ENCODE data around the gene EEF1G. TPM values are rescaled to one million over a fixed set of nuclear protein-coding genes. Genes with fewer than 3 reads are reported as not detected.
A peak's percentile ranks its signal among the peaks of the same experiment; 100 is the strongest.

Gene EEF1G
- total and polyA plus RNA-seq, 9 of the 15 experiments (the other 6 are each of a cell fraction or from before 2014, with no cell fraction given): 985 to 2,349 (median 2,035) TPM

GRCh38 chr11:62539238-62539925 lies 34.3 kb downstream of the EEF1G start:
- CTCF ChIA-PET (ENCODE audit: low intra/inter-chr PET ratio): no interaction called here
- H4K20me1 ChIP-seq (replicated peaks; ENCODE audit: control insufficient read depth, insufficient read depth, low read length): no peaks in the 10 kb centered on the region; the same call in 1 of the 2 replicates
- ATAC-seq: no peak
- peaks cover 59 to 60% of the 10 kb centered on the region in 2 experiments for H3K4me1 ChIP-seq (replicated peaks in 1 of 2; ENCODE audit: control insufficient read depth in 2 of 2, insufficient read depth in 2 of 2, low read length in 2 of 2)
- H2AFZ ChIP-seq (ENCODE audit: low read depth, low read length): no peak overlapping the region
- 52% methylated on average over 9 of the region's 13 CpGs for WGBS (ENCODE audit: insufficient coverage, low coverage, missing lambda C conversion rate)
- H3K4me2 ChIP-seq (ENCODE audit: insufficient read depth, low read length): no peak overlapping the region
- intact Hi-C loops (cut with micrococcal nuclease) (no loop called here), in situ Hi-C loops (cut with MboI) (no loop called here)
- no TSS peak for BruUV-seq (replicated peaks)
- peaks cover 68% of the 10 kb centered on the region for H3K79me2 ChIP-seq (ENCODE audit: control insufficient read depth, insufficient read depth, low read length)
- H3K36me3 ChIP-seq (ENCODE audit: control insufficient read depth, insufficient read depth, low read length): peaks cover 12% of the 10 kb centered on the region; the same call in 1 of the 3 replicates
- H3K9ac ChIP-seq (ENCODE audit: insufficient read depth in 1 of 2, low read depth in 2 of 2, low read length in 2 of 2): peak overlapping the region in 1 of 2 experiments; percentile 84; a peak in 2 of 4 replicates
- H3K4me3 ChIP-seq: no peak overlapping the region
- H3K9me1 ChIP-seq (ENCODE audit: control insufficient read depth, insufficient read depth, low read length): peaks cover 6% of the 10 kb centered on the region
- POLR2A ChIA-PET: interaction anchor here (0.6 to 1.1 kb wide), 4 partner anchors 13 to 477 kb away, joined by 3 read pairs; no protein-coding TSS in a partner anchor
- no peak overlapping the region for H3K27ac ChIP-seq (ENCODE audit: extremely low read depth, low read depth, low read length)
- no peaks in the 10 kb centered on the region for H3K9me3 ChIP-seq (replicated peaks; ENCODE audit: control insufficient read depth, insufficient read depth, low read depth, low read length)
- no peaks in the 10 kb centered on the region for H3K27me3 ChIP-seq (ENCODE audit: control insufficient read depth in 2 of 2, insufficient read depth in 2 of 2, low read length in 2 of 2)
- FAIRE-seq: no peak
- peak in 3 of 4 experiments; percentile 36 to 41 (median 38) for DNase-seq (ENCODE audit: extremely low read depth in 1 of 4, low spot score in 3 of 4)
- TF ChIP-seq FOSL1 (tag; conservative IDR thresholded peaks at IDR 0.05) (peak; percentile 58; the same call in 1 of the 2 replicates), VEZF1 (CRISPR knock-in tag; IDR thresholded peaks at IDR 0.05) (peak; percentile 55), TFAP4 (CRISPR knock-in tag; IDR thresholded peaks at IDR 0.05; ENCODE audit: borderline replicate concordance) (peak; percentile 21; the same call in 1 of the 2 replicates), MITF (IDR thresholded peaks at IDR 0.05) (no peak), DEAF1 (CRISPR knock-in tag; IDR thresholded peaks at IDR 0.05) (no peak)

Measured in K562 (cell line).